HG02981 (cell line): Measurements from ENCODE around the gene UGCG.

ENCODE experiments used
- ATAC-seq: cut with Tn5 transposase; IDR thresholded peaks from one replicate; pipeline ENCODE4 v1.9.1; 2021; ENCODE audit warnings: mild to moderate bottlenecking, moderate library complexity; ENCODE audit not compliant: unreplicated experiment

Gene UGCG

GRCh38 chr9:111979561-111979960 is 82.9 kb downstream of the UGCG start:
- no peak for ATAC-seq

DNA sequence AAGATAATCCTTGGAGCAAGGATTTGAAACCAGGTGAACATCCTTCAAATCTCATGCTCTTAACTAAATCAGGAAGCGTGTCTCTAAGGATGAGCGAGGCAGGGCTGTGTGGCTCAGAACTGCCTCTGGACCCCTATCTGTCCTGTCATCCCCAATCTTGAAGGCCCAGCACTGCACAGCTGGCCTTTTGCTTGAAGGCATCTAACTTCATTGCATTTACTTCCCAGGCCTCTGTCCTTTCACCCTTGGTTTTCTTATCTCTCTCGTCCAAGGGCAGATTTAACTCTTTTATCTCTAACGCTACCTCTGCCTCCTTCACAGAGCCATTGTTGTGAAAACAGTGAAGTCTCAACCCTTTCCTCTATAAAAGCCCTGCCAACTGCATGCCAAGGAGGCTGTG is 83.8 kb downstream of the UGCG start:
- ATAC-seq: no peak

- ATAC-seq: peak; percentile 62
Measured at GRCh38 chr9:111983484-111983908, 86.9 kb downstream of the UGCG start.

GRCh38 chr9:111984086-111984802 is 87.6 kb downstream of the UGCG start:
- ATAC-seq: no peak
